ENCODE data around the gene NKX1-2. TPM values are rescaled to one million over a fixed set of nuclear protein-coding genes. Genes with fewer than 3 reads are reported as not detected.

NKX1-2 gene
- total and polyA plus RNA-seq, 2 of the 8 experiments (the other 6 are each of a cell fraction or from before 2014, with no cell fraction given) = 12.7 to 34.9 TPM

DNA sequence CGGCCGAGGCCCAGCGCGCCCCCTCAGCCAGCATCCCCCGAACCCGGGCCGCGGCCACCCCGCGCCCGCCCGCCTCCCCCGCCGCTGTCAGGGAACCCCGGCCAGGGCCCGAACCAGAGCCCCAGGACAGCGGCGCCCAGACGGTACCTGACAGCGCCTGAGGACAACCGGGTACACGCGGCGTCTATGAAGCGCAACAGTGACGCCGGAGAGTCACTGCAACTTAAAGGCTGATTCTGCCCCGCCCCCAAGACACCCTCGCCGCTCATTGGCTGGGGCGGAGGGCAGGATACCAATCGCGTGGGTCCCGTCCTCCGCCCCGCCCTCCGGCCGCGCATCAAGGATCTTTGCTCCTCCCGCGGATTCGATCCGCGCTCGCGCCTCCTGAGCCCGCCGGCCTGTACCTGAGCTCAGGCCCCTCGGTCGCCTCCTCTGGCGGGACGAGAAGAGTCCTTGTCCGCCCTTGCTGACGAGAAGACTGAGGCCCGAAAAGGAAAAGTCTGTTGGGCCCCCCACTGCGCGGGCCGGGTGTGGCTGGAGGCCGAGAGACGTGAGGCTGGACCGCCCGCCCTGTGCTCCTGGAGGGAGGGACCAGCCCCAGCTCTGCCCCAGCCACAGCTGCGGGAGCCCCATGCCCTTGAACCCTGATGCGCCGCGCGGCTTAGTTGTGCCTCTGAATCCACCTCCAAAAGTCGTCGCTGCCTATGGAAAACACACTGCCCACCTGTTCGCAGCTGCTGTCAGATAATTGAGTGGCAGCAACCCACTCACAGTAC is 30.9 kb downstream of the NKX1-2 start, which contains the start of gene OAT (continued):
- TF ChIP-seq RNF2 (IDR thresholded peaks at IDR 0.05; ENCODE audit: borderline replicate concordance, low read depth, low read length, missing control alignments, poor library complexity, severe bottlenecking) (no peak), SRF (IDR thresholded peaks at IDR 0.05; ENCODE audit: low read depth, low read length) (0 out of 2 replicates have a peak, but pooled peaks have one; percentile 19), KDM5A (IDR thresholded peaks at IDR 0.05; ENCODE audit: low read length) (no peak), POLR2A (IDR thresholded peaks at IDR 0.05; ENCODE audit: control extremely low read depth in 1 of 2, low read depth in 2 of 2, low read length in 2 of 2) (peak; percentile 95), GTF2F1 (IDR thresholded peaks at IDR 0.05; ENCODE audit: borderline replicate concordance, low read depth, low read length) (peak; percentile 83)

Data from H1 (cell line).